GM12873 (cell line): ENCODE results near the gene ABI2.

Experiments
- TF ChIP-seq, protein P1 (sequence below): IDR thresholded peaks from 2 replicates; pipeline ENCODE4 v1.5.1; 2012; ENCODE audit warnings: low read depth, mild to moderate bottlenecking, moderate library complexity, low read length, control low read depth; ENCODE audit not compliant: insufficient read depth; ENCODE audit errors: missing control alignments

ABI2 gene

DNA sequence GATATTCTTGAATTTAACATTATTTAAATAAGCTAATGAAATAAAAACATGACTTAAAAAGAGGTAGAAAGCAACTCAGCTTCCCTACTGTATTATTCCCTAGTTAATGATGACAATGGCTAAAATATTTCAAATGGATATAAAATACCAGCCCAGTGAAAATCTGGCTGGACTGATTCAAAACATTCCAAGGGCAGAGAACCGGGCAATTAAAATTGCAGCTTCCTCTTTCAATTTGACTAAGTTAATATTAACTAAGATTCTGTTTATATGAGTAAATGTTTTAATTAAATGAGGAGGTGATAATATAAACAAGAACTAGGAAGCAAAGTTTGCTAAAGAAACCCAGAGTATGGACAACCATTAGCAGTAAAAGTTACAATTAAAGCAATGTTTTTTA, 141.4 kb downstream of the ABI2 start:
- TF ChIP-seq, protein P1, sequence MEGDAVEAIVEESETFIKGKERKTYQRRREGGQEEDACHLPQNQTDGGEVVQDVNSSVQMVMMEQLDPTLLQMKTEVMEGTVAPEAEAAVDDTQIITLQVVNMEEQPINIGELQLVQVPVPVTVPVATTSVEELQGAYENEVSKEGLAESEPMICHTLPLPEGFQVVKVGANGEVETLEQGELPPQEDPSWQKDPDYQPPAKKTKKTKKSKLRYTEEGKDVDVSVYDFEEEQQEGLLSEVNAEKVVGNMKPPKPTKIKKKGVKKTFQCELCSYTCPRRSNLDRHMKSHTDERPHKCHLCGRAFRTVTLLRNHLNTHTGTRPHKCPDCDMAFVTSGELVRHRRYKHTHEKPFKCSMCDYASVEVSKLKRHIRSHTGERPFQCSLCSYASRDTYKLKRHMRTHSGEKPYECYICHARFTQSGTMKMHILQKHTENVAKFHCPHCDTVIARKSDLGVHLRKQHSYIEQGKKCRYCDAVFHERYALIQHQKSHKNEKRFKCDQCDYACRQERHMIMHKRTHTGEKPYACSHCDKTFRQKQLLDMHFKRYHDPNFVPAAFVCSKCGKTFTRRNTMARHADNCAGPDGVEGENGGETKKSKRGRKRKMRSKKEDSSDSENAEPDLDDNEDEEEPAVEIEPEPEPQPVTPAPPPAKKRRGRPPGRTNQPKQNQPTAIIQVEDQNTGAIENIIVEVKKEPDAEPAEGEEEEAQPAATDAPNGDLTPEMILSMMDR, result no peak

DNA sequence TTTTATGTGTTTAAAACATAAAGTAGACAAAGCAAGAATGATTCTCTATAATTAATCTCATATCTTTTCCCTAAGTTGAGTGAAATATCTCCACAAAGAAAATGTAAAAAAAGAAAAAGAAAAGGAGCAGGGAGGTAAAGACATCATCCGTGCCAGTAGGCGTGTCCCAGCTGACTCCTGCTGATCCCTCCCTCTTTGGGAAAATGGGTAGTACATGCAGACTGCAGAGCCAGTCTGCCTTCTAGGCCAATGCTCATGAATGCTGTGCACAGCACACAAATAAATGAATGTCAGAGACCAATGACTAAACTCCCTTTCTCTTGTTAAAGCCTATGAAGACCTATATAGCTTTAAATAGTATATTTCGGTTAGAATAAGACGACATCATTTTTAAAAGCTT, 142.2 kb downstream of the ABI2 start:
- TF ChIP-seq, protein P1, result no peak

DNA sequence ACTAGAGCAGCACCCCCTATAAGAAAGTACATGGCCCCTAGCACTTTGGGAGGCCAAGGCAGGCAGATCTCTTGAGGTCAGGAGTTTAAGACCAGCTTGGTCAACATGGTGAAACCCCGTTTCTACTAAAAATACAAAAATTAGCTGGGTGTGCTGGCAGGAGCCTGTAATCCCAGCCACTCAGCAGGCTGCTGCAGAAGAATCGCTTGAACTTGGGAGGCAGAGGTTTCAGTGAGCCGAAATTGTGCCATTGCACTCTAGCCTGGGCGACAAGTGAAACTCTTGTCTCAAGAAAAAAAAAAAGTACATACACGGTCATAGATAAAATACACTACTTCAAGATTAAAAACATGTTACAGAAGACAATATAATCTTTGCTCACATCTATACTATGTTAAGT, 143.1 kb downstream of the ABI2 start:
- TF ChIP-seq, protein P1, result no peak

DNA sequence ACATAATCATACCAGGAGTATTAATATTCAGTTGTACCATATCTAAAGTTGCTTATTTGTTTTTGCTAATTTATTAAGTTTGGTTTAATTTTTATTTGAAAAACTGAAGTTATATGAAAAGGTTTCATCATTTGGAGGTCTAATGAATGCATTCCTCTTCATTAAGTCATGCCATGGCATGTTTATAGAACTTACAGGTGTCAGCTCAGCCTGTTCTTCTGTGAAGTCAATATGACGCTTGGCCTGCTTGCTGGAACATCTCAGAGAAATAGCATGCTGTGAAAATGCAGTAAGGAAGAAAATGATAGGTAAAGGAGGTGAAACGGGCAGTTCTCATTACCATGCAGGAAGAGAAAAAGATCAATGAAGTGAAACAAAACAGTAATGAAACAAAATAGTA, 148.7 kb downstream of the ABI2 start:
- TF ChIP-seq, protein P1, result no peak

DNA sequence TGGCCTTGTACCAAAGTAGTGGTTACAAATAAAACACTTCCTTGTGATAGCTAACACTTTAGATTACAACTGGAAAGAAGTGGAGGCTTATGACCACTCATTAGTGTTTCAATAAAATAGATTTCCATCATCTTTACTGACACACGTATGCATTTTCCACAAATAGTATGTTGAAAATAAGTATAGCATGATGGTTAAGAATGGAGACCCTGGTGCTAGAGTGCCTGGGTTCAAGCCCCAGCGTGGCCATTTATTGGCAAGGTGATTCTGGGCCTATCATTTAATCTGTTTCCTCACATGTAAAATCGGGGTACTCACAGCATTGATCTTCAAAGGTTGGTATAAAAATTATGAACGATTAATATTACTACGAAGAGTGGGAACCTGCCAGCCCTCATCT, 152.4 kb downstream of the ABI2 start:
- TF ChIP-seq, protein P1, result no peak

DNA sequence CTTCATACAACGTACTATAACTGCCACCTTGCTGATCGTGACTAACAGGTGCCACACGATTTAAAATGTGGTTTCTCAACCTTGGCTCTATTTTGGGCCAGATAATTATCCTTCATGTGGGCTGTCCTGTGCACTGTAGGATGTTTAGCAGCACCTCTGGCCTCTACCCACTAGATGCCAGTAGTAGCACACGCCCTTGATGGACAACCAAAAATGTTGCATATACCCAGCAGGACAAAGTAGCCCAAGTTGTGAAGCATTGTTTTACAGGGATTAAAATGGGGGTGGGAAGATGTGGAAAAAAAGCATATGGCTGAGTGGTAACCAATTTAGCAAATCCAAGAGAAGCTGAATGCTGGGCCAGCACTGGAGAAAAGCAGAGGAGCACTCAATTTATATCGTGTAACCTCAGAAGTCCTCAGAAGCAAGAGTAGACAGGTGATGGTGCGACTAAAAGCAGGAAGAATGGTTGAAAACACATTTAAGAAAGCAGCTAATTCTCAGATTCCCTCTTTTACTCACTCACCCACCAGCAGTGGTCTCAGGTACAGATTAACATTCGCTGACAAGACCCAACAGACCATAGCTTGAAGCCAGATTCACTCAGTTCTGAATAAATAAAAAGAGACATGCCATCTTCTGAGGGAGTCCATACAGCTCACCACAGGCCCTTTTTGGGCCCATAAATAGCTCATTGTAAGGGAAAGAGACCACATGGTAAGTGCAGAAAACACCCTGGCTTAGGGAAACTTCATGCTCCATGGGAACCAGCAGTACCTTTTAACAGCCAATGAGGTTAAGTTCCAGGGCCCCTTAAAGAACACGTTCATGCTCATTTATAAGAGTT, 156.3 kb downstream of the ABI2 start:
- TF ChIP-seq, protein P1, result peak; percentile 90

DNA sequence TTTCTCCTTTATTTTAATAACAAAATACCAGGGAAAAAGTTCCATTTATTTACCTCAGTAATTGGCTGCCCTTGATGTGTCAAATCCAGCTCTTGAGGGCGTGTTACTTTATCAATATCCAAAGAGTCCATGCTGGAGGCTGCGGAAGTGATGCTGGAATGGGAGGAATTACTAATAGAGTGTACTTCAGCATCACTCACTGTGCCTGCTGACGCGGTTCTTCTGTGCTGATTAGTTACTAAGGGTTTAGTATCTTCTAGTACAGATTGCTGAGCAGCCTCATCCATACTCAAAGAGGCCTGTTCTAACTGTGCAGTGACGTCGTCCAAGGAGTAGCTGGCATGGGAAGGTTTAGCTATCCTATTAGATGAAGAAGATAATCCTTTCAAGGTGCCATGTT, 161.3 kb downstream of the ABI2 start:
- TF ChIP-seq, protein P1, result no peak
